Mucosa of rectum (tissue), 2 donors: ENCODE results near the gene TMEM150C.

Experiments
- H3K27ac ChIP-seq, 2 donors: one replicate each; pipeline ENCODE4 v1.7.0; 2013; ENCODE audit warnings: inconsistent platforms in 2 of 2, low read depth in 2 of 2, low read length in 2 of 2
- H3K27me3 ChIP-seq, 2 donors: one replicate each; pipeline ENCODE4 v1.7.0; 2013; ENCODE audit warnings: low read length in 2 of 2; ENCODE audit not compliant: control insufficient read depth in 2 of 2, insufficient read depth in 2 of 2
- H3K36me3 ChIP-seq, 2 donors: one replicate each; pipeline ENCODE4 v1.7.0; 2013; ENCODE audit warnings: low read length in 2 of 2; ENCODE audit not compliant: control insufficient read depth in 2 of 2, insufficient read depth in 2 of 2
- H3K4me1 ChIP-seq, 2 donors: one replicate each; pipeline ENCODE4 v1.7.0; 2013; ENCODE audit warnings: low read length in 2 of 2, mild to moderate bottlenecking in 1 of 2; ENCODE audit not compliant: control insufficient read depth in 2 of 2, insufficient read depth in 2 of 2
- H3K4me3 ChIP-seq, 2 donors: one replicate each; pipeline ENCODE4 v1.7.0; 2013; ENCODE audit warnings: low read length in 2 of 2
- H3K9ac ChIP-seq, 2 donors: one replicate each; pipeline ENCODE4 v1.7.0; 2013; ENCODE audit warnings: low read length in 2 of 2, low read depth in 1 of 2, mild to moderate bottlenecking in 1 of 2
- H3K9me3 ChIP-seq, 2 donors: one replicate each; pipeline ENCODE4 v1.7.0; 2013; ENCODE audit warnings: low read length in 2 of 2; ENCODE audit not compliant: control insufficient read depth in 2 of 2
- donor health status: healthy.
- donor health status: Normal muscosa, but diverticular disease.

The TMEM150C gene

DNA sequence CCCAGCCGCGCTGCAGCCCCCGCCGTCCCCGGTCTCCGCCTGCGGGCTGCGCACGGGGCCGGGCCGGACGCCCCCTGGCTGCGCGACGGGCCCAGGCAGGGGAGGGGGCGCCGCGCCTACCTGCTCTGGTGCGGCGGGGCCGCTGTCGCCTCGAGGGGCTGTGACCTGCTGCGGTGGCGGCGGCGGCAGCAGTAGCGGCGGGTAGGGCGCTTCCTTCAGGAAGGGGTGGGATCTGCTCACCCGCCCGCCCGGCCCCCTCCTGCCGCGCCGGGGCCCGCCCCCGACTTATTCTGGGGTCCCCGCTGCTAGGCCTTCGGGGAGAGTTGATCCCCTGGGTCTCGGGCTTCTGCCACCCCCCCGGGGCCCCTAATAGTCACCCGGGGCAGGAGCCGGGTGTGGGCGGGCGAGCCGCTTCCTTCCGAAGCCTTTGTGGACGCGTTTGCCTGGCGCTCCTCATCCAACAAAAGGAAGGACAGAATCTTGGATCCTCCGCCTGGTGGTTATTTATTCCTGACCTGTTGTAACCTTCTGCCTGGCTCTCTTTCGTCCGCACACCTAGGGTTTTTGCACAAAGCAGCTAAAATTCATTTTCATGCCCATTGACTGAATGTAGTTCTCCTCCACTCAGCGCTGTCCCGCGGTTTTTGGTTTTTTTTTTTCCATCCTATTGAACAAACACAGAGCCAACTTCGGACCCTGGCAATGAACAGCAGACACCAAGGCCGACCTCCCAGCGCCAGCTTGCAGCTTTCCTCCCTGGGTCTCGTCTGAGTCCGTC lies at the start of gene TMEM150C:
Gene TMEM150C (minus strand): TSS at position 203 of the 778 bp plus-strand sequence. CDS start 57,331 bp downstream, outside the sequence.
- Histone ChIP-seq H3K36me3 (no peaks in the 10 kb centered on the region), H3K9ac (peak within 1 kb of the TSS in 1 of 2 donors; percentile 33), H3K4me3 (peak within 1 kb of the TSS; percentile 50 to 69), H3K9me3 (no peaks in the 10 kb centered on the region), H3K4me1 (peaks cover 2 to 4% of the 10 kb centered on the region in 2 donors), H3K27me3 (peaks cover 9 to 12% of the 10 kb centered on the region in 2 donors), H3K27ac (no peak within 1 kb of the TSS)

DNA sequence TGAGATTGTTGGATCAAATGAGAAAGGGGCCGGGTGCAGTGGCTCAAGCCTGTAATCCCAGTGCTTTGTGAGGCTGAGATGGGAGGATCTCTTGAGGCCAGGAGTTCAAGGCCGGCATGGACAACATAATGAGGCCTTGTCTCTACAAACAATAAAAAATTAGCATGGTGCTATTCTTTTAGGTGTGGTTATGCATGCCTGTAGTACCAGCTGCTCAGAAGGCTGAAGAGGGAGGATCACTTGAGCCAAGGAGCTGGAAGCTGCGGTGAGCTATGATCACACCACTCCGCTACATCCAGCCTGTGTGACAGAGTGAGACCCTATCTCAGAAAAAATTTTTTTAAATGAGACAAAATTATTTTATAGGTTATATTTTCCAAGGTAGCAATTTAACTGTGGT lies 49.7 kb upstream of the TMEM150C start:
- H3K4me3 ChIP-seq: no peak overlapping the region
- H3K27me3 ChIP-seq: no peaks in the 10 kb centered on the region
- no peak overlapping the region for H3K27ac ChIP-seq
- no peaks in the 10 kb centered on the region for H3K9me3 ChIP-seq
- H3K36me3 ChIP-seq: no peaks in the 10 kb centered on the region
- H3K4me1 ChIP-seq: no peaks in the 10 kb centered on the region
- no peak overlapping the region for H3K9ac ChIP-seq

DNA sequence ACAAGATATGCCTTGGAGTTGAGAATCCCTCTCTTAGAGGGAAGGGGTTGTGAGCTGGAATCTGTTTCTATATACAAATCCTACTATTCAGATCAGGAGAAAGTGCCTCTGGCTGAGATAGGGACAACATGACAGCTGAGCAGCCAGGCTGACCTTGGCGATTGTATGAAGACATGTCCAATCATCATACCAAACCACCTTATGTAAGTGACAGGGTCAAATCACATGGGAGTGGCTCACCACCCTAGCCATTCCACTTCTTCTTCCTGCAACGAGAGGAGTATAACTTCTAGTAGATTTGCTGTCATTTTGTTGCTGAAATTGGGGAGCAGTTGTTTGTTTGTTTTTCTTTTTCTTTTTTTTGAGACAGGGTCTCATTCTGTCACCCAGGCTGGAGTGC lies 48.3 kb upstream of the TMEM150C start:
- H3K9me3 ChIP-seq: no peaks in the 10 kb centered on the region
- H3K27ac ChIP-seq: no peak overlapping the region
- no peaks in the 10 kb centered on the region for H3K36me3 ChIP-seq
- no peak overlapping the region for H3K9ac ChIP-seq
- no peaks in the 10 kb centered on the region for H3K4me1 ChIP-seq
- no peaks in the 10 kb centered on the region for H3K27me3 ChIP-seq
- no peak overlapping the region for H3K4me3 ChIP-seq

DNA sequence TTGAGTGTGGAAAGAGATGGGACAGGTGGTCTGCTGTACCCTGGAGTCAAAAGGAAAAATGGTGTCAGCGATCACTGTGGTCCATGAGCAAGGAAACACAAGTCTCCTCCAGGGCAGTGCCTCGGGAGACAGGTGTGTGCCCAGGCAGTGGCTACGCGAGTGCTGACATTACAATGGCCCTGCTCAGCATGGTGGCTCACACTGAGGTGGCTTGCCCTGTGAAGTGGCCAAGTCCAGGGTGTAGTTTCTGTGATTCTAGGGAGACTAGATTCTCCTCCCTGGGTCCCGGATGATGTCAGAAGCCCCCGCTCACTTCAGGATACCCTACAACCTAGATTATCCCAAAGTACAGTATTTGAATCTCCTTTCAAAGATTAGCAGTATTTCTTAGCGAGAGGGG lies 44.8 kb upstream of the TMEM150C start:
- Histone ChIP-seq H3K9me3 (no peaks in the 10 kb centered on the region), H3K27me3 (no peaks in the 10 kb centered on the region), H3K9ac (no peak overlapping the region), H3K27ac (no peak overlapping the region), H3K4me1 (no peaks in the 10 kb centered on the region), H3K4me3 (no peak overlapping the region), H3K36me3 (no peaks in the 10 kb centered on the region)

DNA sequence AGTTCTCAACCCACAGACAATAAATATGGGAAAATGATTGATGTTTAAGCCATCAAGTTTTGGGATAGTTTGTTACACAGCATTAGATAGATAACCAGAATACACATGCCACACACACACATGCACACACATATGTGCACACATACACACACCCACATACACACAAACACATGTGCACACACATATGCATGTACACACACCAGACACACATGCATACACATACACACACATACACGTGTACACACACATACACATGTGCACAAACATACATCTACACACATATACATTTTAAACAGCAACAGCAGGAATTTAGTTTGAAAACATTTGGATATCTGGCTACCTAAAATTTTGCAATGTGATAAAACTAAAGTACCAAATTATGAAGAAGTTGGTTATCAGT lies 42.7 kb upstream of the TMEM150C start:
- H3K9ac ChIP-seq: no peak overlapping the region
- H3K4me3 ChIP-seq: no peak overlapping the region
- no peaks in the 10 kb centered on the region for H3K9me3 ChIP-seq
- no peak overlapping the region for H3K27ac ChIP-seq
- H3K4me1 ChIP-seq: no peaks in the 10 kb centered on the region
- no peaks in the 10 kb centered on the region for H3K27me3 ChIP-seq
- no peaks in the 10 kb centered on the region for H3K36me3 ChIP-seq

DNA sequence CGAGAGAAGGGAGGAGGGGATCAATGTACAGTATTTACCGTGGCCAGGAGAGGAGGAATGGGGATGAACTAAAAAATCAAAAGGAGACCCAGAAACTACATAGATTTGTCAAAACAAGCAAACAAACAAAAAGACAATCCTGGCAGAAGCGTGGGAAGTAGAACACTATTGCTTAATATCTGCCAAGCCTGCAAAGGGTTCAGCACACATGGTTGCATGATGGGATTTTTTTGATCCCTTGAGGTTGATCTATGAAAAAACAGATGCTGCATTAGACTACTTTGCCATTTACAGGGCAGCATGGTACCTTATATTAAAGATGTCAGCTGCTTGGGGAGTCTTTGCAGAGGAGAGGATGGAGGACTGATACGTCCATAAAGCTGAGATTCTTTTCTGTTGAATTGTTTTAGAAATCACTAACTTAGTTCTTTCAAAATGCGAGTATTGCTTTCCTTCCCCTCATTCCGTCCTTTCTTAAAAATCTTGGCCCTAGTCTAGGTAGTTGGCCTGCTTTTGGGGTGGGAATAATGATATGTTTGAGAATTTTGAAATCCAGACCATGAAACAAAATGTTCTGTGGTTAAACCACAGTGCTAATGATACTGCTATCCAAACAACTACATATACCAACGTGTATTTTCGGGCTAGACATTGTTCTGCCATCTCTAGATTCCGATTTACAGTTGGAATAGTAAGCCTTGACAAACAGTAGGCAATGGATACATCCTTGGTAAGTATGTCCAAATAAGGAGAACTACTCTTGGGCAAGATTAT lies 39.6 kb upstream of the TMEM150C start:
- Histone ChIP-seq H3K36me3 (no peaks in the 10 kb centered on the region), H3K4me1 (no peaks in the 10 kb centered on the region), H3K9ac (no peak overlapping the region), H3K27me3 (no peaks in the 10 kb centered on the region), H3K9me3 (no peaks in the 10 kb centered on the region), H3K4me3 (no peak overlapping the region), H3K27ac (no peak overlapping the region)

DNA sequence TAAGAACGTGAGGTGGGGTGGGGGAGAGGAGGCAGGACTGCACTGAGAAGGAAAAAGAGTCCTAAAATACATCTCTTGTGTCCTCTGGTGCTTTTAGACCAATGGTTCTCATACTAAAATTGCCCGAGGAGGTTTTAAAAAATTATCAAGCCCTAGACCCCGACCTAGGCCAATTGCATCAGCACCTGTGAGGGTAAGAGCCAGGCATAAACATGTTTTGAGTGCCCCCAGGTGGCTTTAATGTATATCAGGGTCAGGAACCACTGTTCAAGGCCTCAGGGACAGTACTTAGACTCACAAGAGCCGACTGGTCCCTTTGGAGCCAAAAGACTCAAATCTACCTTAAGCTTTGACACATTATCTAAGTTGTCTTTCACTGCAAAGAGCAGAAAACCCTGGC lies 37.5 kb upstream of the TMEM150C start:
- Histone ChIP-seq H3K27me3 (no peaks in the 10 kb centered on the region), H3K9me3 (no peaks in the 10 kb centered on the region), H3K9ac (no peak overlapping the region), H3K4me1 (no peaks in the 10 kb centered on the region), H3K36me3 (no peaks in the 10 kb centered on the region), H3K4me3 (no peak overlapping the region), H3K27ac (no peak overlapping the region)

DNA sequence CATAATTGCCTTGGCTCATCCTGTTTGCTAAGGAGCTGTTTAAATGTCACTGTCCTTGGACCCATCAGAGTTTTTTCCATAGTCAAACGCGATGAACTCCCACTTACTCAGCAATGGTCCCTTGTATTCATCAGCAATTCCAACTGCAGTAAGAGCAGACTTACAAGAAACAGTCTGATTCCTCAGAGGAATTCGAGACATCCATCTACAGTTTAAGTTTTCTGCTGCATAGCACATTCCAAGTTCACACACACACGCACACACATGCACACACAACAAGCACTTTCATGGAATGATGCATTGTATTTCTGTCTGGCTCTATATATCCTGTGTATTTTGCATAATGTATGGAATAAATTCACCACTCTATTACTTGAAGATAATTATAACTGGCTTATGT lies 32.7 kb upstream of the TMEM150C start:
- Histone ChIP-seq H3K9ac (no peak overlapping the region), H3K36me3 (no peaks in the 10 kb centered on the region), H3K4me3 (no peak overlapping the region), H3K27me3 (no peaks in the 10 kb centered on the region), H3K27ac (no peak overlapping the region), H3K9me3 (no peaks in the 10 kb centered on the region), H3K4me1 (no peaks in the 10 kb centered on the region)

DNA sequence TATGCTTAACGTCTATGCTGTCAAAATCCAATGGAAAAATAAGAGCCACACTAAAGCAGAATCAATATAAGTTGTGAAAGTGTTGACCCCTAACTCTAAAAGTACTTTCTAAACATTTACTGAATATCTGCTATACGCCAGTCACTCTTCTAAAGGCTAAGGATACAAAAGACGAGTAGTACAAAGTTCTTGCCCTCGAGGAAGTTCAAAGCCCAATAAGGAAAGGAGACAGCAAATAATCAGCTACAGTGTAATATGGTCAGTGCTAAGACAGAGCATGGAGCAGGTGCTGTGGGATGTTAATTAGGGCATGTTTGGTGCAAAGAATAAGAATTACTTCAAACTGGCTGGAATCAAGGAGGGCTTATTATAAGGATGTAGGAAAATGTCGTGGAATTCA lies 31.6 kb upstream of the TMEM150C start:
- Histone ChIP-seq H3K36me3 (no peaks in the 10 kb centered on the region), H3K4me1 (no peaks in the 10 kb centered on the region), H3K27me3 (no peaks in the 10 kb centered on the region), H3K9me3 (no peaks in the 10 kb centered on the region), H3K27ac (no peak overlapping the region), H3K4me3 (no peak overlapping the region), H3K9ac (no peak overlapping the region)

DNA sequence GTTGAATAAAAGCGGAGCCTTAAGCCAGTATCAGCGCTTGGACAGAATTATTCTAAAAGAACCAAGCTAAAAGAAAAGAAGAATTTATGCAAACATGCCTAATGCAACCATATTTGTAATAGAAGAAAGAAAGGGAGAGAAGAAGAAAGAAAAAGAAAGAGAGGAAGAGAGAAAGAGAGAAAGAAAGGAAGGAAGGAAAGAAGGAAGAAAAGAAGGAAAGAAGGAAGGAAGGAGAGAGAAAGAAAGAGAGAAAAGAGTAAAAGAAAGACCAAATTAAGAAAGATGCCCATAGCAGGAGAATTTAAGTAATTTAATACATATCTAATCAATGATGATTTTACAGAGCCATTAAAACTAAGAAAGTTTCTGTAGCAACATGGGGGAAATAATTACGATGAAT lies 30.9 kb upstream of the TMEM150C start:
- H3K9ac ChIP-seq: no peak overlapping the region
- H3K27me3 ChIP-seq: no peaks in the 10 kb centered on the region
- no peak overlapping the region for H3K27ac ChIP-seq
- H3K4me1 ChIP-seq: no peaks in the 10 kb centered on the region
- H3K36me3 ChIP-seq: no peaks in the 10 kb centered on the region
- H3K9me3 ChIP-seq: no peaks in the 10 kb centered on the region
- H3K4me3 ChIP-seq: no peak overlapping the region
